Measurements from ENCODE around the gene TUB.

GRCh38 chr11:8063324-8063723, 17.7 kb upstream of the TUB start:
- no peak for TF ChIP-seq CTCF (IDR thresholded peaks at IDR 0.05)
- no peak for TF ChIP-seq EZH2 (IDR thresholded peaks at IDR 0.05; ENCODE audit: borderline replicate concordance, insufficient read depth, low read depth, low read length, poor library complexity, severe bottlenecking)

All from B cell (primary cell).